Ishikawa (cell line): ENCODE measurements around the gene METTL6.

Experiments
- CEBPB ChIP-seq: IDR thresholded peaks from 2 replicates; pipeline ENCODE4 v1.6.1; 2012
- CREB1 ChIP-seq: IDR thresholded peaks from 2 replicates; pipeline ENCODE4 v1.6.1; 2012; ENCODE audit warnings: low read depth
- EGR1 ChIP-seq: IDR thresholded peaks from 2 replicates; pipeline ENCODE4 v1.6.1; 2012
- EP300 ChIP-seq: IDR thresholded peaks from 2 replicates; pipeline ENCODE4 v1.6.1; 2012; ENCODE audit warnings: borderline replicate concordance
- FOXM1 ChIP-seq: IDR thresholded peaks from 2 replicates; pipeline ENCODE4 v1.6.1; 2012; ENCODE audit warnings: low read depth, borderline replicate concordance
- NFIC ChIP-seq: IDR thresholded peaks from 2 replicates; pipeline ENCODE4 v1.6.1; 2012
- RAD21 ChIP-seq: IDR thresholded peaks from 2 replicates; pipeline ENCODE4 v1.6.1; 2012; ENCODE audit warnings: low read depth
- TAF1 ChIP-seq: IDR thresholded peaks from 2 replicates; pipeline ENCODE4 v1.6.1; 2012; ENCODE audit warnings: low read depth, mild to moderate bottlenecking
- TCF12 ChIP-seq: IDR thresholded peaks from 2 replicates; pipeline ENCODE4 v1.6.1; 2012; ENCODE audit warnings: low read depth
- TEAD4 ChIP-seq: IDR thresholded peaks from 2 replicates; pipeline ENCODE4 v1.6.1; 2012
- YY1 ChIP-seq: IDR thresholded peaks from 2 replicates; pipeline ENCODE4 v1.6.1; 2012; ENCODE audit warnings: low read depth
- ZBTB7A ChIP-seq: IDR thresholded peaks from 2 replicates; pipeline ENCODE4 v1.6.1; 2012; ENCODE audit warnings: low read depth
- TF ChIP-seq, protein P1 (sequence below): IDR thresholded peaks from 2 replicates; pipeline ENCODE4 v1.6.1; 2012
- TF ChIP-seq, protein P2 (sequence below): IDR thresholded peaks from 2 replicates; pipeline ENCODE4 v1.6.1; 2012; ENCODE audit warnings: low read depth, mild to moderate bottlenecking
- TF ChIP-seq, protein P3 (sequence below): IDR thresholded peaks from 2 replicates; pipeline ENCODE4 v1.6.1; 2012

Gene METTL6

DNA sequence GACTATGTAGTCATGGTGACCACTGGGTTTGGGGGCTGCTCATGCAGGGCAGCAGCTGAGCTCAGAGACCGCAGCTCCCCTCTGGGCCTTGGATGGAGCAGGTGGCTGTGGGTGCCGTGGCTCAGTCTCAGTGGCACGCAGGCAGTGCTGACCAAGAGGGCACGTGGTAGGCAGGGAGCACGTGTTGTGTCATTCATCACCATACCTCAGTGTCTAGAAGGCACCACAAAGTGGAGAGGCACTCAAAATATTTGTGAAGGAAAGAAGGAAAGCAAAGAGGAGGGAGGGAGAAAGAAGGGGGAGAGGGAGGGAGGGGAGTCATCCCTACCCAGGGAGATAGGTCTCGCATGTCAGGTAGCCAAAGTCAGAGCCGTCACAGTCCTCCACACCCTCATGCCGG is 26.2 kb upstream of the METTL6 start:
- TF ChIP-seq TEAD4 = no peak
- TF ChIP-seq EP300 = no peak

DNA sequence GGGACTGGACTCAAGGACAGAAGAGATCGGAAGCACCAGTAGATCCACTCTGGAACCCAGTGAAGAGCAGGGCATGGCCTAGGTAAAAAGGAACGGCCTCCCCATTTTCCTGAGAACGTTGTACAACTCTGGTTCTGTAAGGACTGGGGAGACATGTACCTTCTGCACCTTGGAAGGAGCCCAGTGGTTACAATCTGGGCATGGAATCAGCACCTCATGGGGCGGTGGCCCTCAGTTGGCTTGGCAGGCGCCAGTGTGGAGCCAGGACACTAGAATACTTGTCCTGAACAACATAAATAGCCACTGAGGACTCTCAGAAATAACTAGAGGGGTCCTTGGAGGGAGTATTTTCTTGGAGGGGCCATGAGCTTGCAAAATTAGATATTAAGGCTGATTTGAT is 25.6 kb upstream of the METTL6 start:
- TF ChIP-seq, protein P1, sequence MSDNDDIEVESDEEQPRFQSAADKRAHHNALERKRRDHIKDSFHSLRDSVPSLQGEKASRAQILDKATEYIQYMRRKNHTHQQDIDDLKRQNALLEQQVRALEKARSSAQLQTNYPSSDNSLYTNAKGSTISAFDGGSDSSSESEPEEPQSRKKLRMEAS = no peak
- TF ChIP-seq CEBPB = no peak
- TF ChIP-seq FOXM1 = no peak
- TF ChIP-seq TCF12 = no peak
- TF ChIP-seq, protein P2, sequence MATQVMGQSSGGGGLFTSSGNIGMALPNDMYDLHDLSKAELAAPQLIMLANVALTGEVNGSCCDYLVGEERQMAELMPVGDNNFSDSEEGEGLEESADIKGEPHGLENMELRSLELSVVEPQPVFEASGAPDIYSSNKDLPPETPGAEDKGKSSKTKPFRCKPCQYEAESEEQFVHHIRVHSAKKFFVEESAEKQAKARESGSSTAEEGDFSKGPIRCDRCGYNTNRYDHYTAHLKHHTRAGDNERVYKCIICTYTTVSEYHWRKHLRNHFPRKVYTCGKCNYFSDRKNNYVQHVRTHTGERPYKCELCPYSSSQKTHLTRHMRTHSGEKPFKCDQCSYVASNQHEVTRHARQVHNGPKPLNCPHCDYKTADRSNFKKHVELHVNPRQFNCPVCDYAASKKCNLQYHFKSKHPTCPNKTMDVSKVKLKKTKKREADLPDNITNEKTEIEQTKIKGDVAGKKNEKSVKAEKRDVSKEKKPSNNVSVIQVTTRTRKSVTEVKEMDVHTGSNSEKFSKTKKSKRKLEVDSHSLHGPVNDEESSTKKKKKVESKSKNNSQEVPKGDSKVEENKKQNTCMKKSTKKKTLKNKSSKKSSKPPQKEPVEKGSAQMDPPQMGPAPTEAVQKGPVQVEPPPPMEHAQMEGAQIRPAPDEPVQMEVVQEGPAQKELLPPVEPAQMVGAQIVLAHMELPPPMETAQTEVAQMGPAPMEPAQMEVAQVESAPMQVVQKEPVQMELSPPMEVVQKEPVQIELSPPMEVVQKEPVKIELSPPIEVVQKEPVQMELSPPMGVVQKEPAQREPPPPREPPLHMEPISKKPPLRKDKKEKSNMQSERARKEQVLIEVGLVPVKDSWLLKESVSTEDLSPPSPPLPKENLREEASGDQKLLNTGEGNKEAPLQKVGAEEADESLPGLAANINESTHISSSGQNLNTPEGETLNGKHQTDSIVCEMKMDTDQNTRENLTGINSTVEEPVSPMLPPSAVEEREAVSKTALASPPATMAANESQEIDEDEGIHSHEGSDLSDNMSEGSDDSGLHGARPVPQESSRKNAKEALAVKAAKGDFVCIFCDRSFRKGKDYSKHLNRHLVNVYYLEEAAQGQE = no peak
- TF ChIP-seq RAD21 = no peak
- no peak for TF ChIP-seq YY1
- no peak for TF ChIP-seq TAF1
- TF ChIP-seq ZBTB7A = no peak
- no peak for TF ChIP-seq CREB1
- no peak for TF ChIP-seq NFIC
- TF ChIP-seq EGR1 = no peak
- TF ChIP-seq EP300 = no peak
- TF ChIP-seq, protein P3, sequence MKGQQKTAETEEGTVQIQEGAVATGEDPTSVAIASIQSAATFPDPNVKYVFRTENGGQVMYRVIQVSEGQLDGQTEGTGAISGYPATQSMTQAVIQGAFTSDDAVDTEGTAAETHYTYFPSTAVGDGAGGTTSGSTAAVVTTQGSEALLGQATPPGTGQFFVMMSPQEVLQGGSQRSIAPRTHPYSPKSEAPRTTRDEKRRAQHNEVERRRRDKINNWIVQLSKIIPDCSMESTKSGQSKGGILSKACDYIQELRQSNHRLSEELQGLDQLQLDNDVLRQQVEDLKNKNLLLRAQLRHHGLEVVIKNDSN = no peak
- no peak for TF ChIP-seq TEAD4

DNA sequence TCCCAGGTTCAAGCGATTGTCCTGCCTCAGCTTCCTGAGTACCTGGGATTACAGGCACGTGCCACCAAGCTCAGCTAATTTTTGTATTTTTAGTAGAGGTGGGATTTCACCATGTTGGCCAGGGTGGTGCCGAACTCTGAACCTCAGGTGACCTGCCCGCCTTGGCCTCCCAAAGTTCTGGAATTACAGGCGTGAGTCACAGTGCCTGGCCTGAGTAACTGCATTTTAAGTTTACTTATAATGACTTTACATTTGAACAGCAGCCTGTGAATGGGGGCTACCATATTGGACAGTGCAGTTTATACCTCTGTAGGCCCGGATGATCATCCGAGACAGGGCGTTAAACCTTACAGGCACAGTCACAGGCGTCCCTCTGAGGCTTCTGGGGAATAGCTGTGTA is 24.8 kb upstream of the METTL6 start:
- TF ChIP-seq NFIC = no peak
- no peak for TF ChIP-seq YY1
- TF ChIP-seq CEBPB = no peak
- TF ChIP-seq FOXM1 = no peak
- no peak for TF ChIP-seq EP300
- TF ChIP-seq TCF12 = no peak
- no peak for TF ChIP-seq ZBTB7A
- TF ChIP-seq, protein P2 = no peak
- TF ChIP-seq, protein P1 = no peak
- no peak for TF ChIP-seq CREB1

DNA sequence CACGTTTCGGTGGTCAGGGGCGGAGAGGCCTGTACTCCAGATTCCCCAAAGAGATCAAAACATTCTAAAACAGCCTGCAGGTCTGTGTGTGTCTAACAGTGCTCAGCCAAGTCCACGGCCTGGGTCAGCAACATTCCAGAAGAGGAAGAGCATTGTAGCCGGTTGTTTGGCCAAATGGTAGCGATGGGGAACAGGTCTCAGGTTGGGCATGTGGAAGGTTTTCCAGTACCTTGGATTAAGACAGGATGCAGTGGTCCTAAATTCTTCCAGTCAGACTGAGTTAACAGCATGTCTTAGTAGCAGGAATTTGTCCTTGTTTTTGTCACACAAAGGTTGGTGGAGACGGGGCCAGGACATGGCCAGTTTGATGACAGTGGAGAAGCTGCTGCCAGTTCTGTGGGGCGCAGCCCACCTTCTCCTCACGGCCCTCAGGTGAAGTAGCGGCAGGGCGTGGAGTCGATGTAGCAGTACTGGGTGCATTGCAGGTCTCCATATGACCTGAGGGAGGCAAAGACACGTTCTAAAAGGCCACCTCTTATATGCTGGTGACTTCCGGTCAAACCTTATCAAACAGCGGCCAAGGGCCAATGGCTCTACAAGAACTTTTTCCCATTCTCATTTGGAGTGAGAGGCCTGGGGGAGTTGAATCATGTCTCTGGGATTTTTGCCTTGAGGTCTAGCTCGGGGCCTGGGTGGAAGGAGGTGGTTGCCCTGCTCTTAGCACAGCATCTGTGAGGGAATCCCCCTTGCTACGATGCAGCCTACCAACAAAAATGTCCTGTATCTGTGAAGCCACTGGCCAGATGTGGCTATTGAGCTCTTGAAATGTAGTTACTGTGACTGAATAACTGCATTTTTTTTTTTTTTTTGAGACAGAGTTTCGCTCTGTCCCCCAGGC is 24.1 kb upstream of the METTL6 start:
- TF ChIP-seq FOXM1 (no peak), ZBTB7A (no peak), CEBPB (no peak)

DNA sequence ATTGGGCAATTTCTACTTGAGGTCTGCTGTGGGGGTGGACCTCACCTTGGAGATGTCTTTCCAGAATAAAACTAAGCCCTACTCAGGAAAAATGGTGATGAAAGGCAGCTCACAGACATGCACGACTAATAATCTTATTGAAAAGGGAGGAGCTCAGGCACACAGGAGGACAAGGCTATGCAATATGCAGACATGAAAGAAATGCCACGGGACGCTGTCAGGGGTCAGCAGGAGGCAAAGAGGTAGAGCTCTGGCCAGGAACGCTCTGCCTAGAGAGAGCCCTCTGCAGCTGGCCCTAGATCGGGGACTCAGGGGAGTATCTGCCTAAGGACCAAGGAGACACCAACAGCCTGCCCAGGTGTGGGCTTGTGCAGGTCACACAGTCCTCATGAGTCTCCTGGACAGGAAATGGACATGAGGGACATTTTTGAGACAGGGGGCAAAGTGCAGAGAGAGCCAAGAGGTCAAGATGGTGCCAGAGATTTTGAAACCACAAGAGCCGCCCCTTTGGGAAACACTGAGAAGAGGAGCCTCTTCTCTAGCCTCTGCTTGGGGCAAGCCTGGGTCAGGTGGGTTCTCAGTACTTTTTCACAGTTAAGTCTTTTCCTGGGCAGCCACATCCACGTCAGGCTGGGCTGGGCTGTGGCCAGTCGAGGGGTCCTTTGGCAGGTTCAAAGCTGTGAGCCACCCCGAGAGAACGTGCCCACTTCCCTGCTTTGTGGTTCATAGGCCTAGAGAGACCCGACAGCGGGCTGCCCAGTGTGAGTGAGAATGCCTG is 23.3 kb upstream of the METTL6 start:
- TF ChIP-seq TCF12 = no peak

DNA sequence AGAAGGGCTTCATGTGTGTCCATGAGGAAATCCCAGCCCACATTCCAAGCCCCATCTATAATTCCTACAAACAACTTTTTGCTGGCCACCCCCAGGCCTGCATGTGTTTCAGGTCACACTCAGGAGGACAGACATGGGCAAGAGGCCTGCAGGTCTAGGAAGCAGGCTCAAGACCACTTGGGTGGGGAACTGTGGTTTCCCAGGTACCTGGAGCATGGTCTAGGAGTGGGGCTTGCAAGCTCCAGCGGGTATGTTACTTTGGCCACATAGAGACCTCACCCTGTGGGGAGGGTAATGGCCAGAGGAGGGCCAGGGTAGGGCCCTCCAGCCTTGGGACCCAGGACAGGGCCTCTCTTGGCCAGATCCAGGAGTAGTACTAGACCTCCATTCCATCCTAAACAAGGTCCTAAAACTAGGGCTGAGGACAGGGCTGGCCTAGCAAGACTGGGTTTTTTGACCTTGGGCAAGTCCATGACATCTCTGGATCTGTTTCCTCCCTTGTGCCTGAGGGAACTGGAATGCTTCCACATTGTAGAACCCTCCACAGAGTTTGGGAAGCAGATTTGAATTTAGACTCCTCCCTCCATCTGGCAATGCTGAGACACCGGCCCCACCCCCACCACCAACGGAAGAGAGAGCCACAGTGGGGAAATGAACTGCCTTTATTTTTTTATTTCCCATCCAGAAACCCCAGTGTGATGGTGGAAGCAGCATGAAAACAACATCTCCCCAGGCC is 22.3 kb upstream of the METTL6 start:
- TF ChIP-seq CREB1 (no peak), FOXM1 (no peak), NFIC (no peak), YY1 (no peak), EP300 (no peak), ZBTB7A (no peak), TCF12 (no peak), EGR1 (no peak), RAD21 (no peak)
- TF ChIP-seq, protein P2 = no peak
